ENCODE data around the gene SLC39A6. TPM values are rescaled to one million over a fixed set of nuclear protein-coding genes. Genes with fewer than 3 reads are reported as not detected.

The SLC39A6 gene
- total and polyA plus RNA-seq, 2 of the 13 experiments (the other 11 are each of a cell fraction or from before 2014, with no cell fraction given) = 41.7 to 59.2 TPM

DNA sequence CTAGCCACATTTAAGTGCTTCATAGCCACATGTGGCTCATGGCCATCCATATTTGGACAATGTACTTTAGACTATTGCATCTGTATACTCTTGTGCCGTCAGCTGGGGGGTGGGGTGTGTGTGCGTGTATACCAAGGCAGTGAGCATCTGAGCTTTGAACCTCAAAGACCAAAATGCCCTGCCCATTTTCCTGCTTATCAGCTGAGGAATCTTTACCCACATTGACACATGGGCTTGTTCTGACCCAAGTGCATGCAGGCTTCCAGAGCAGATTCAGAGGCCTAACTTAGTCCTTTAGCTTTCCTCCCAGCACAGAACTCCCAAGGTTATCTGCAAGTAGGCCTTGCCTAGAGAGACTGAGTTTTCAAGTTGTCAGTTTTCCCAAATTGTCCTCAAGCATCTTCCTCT lies 47.0 kb upstream of the SLC39A6 start (continued):
- TF ChIP-seq, protein P1, sequence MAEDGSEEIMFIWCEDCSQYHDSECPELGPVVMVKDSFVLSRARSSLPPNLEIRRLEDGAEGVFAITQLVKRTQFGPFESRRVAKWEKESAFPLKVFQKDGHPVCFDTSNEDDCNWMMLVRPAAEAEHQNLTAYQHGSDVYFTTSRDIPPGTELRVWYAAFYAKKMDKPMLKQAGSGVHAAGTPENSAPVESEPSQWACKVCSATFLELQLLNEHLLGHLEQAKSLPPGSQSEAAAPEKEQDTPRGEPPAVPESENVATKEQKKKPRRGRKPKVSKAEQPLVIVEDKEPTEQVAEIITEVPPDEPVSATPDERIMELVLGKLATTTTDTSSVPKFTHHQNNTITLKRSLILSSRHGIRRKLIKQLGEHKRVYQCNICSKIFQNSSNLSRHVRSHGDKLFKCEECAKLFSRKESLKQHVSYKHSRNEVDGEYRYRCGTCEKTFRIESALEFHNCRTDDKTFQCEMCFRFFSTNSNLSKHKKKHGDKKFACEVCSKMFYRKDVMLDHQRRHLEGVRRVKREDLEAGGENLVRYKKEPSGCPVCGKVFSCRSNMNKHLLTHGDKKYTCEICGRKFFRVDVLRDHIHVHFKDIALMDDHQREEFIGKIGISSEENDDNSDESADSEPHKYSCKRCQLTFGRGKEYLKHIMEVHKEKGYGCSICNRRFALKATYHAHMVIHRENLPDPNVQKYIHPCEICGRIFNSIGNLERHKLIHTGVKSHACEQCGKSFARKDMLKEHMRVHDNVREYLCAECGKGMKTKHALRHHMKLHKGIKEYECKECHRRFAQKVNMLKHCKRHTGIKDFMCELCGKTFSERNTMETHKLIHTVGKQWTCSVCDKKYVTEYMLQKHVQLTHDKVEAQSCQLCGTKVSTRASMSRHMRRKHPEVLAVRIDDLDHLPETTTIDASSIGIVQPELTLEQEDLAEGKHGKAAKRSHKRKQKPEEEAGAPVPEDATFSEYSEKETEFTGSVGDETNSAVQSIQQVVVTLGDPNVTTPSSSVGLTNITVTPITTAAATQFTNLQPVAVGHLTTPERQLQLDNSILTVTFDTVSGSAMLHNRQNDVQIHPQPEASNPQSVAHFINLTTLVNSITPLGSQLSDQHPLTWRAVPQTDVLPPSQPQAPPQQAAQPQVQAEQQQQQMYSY (CRISPR knock-in tag; IDR thresholded peaks at IDR 0.05) = peak; percentile 45; the same call in 1 of the 2 replicates
- TF ChIP-seq RBM39 (IDR thresholded peaks at IDR 0.05; ENCODE audit: low read depth, low read length, poor library complexity, severe bottlenecking) (no peak), SRF (IDR thresholded peaks at IDR 0.05; ENCODE audit: low read depth, low read length) (peak; percentile 98), SYNCRIP (IDR thresholded peaks at IDR 0.05; ENCODE audit: insufficient read depth, low read depth, low read length) (no peak), FOSL2 (CRISPR knock-in tag; IDR thresholded peaks at IDR 0.05) (peak; percentile 82), ZNF101 (CRISPR knock-in tag; IDR thresholded peaks at IDR 0.05; ENCODE audit: borderline replicate concordance, low read depth) (no peak), ZNF33B (CRISPR knock-in tag; IDR thresholded peaks at IDR 0.05) (no peak), XRCC5 (optimal IDR thresholded peaks at IDR 0.05; ENCODE audit: low read length) (peak; percentile 82), ZNF672 (CRISPR knock-in tag; IDR thresholded peaks at IDR 0.05) (no peak), ZNF75D (CRISPR knock-in tag; IDR thresholded peaks at IDR 0.05; ENCODE audit: borderline replicate concordance) (no peak), ATRX (CRISPR knock-in tag; IDR thresholded peaks at IDR 0.05; ENCODE audit: borderline replicate concordance) (no peak), JUND (CRISPR knock-in tag; IDR thresholded peaks at IDR 0.05) (peak; percentile 25; the same call in 1 of the 2 replicates), ZNF124 (CRISPR knock-in tag; IDR thresholded peaks at IDR 0.05) (0 out of 2 replicates have a peak, but pooled peaks have one; percentile 40), SIN3B (IDR thresholded peaks at IDR 0.05; ENCODE audit: low read length) (no peak), RXRB (CRISPR knock-in tag; IDR thresholded peaks at IDR 0.05; ENCODE audit: borderline replicate concordance) (peak; percentile 84), ZBTB38 (CRISPR knock-in tag; IDR thresholded peaks at IDR 0.05) (no peak), ZFP36L1 (CRISPR knock-in tag; IDR thresholded peaks at IDR 0.05) (peak; percentile 88; the same call in 1 of the 2 replicates)
- TF ChIP-seq, protein P2, sequence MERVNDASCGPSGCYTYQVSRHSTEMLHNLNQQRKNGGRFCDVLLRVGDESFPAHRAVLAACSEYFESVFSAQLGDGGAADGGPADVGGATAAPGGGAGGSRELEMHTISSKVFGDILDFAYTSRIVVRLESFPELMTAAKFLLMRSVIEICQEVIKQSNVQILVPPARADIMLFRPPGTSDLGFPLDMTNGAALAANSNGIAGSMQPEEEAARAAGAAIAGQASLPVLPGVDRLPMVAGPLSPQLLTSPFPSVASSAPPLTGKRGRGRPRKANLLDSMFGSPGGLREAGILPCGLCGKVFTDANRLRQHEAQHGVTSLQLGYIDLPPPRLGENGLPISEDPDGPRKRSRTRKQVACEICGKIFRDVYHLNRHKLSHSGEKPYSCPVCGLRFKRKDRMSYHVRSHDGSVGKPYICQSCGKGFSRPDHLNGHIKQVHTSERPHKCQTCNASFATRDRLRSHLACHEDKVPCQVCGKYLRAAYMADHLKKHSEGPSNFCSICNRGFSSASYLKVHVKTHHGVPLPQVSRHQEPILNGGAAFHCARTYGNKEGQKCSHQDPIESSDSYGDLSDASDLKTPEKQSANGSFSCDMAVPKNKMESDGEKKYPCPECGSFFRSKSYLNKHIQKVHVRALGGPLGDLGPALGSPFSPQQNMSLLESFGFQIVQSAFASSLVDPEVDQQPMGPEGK (CRISPR knock-in tag; IDR thresholded peaks at IDR 0.05) = peak; percentile 71
- TF ChIP-seq, protein P3, sequence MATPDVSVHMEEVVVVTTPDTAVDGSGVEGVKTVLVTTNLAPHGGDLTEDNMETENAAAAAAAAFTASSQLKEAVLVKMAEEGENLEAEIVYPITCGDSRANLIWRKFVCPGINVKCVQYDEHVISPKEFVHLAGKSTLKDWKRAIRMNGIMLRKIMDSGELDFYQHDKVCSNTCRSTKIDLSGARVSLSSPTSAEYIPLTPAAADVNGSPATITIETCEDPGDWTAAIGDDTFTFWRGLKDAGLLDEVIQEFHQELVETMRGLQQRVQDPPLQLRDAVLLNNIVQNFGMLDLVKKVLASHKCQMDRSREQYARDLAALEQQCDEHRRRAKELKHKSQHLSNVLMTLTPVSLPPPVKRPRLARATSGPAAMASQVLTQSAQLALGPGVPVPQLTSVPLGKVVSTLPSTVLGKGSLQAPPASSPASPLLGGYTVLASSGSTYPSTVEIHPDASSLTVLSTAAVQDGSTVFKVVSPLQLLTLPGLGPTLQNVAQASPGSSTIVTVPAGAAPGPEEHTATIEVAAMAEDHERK (CRISPR knock-in tag; IDR thresholded peaks at IDR 0.05; ENCODE audit: low read depth) = no peak
- TF ChIP-seq, protein P4, sequence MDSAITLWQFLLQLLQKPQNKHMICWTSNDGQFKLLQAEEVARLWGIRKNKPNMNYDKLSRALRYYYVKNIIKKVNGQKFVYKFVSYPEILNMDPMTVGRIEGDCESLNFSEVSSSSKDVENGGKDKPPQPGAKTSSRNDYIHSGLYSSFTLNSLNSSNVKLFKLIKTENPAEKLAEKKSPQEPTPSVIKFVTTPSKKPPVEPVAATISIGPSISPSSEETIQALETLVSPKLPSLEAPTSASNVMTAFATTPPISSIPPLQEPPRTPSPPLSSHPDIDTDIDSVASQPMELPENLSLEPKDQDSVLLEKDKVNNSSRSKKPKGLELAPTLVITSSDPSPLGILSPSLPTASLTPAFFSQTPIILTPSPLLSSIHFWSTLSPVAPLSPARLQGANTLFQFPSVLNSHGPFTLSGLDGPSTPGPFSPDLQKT (CRISPR knock-in tag; IDR thresholded peaks at IDR 0.05; ENCODE audit: borderline replicate concordance) = no peak
